GM21529 (cell line): ENCODE results near the gene KCTD7.
"Not testable (repeated sequence)": the region's sequence is repeated elsewhere in the genome, so short reads cannot be mapped to it uniquely, and the experiment has no call there.

Experiments
- ATAC-seq: cut with Tn5 transposase; IDR thresholded peaks from one replicate; pipeline ENCODE4 v1.9.1; 2021; ENCODE audit not compliant: unreplicated experiment

The KCTD7 gene

DNA sequence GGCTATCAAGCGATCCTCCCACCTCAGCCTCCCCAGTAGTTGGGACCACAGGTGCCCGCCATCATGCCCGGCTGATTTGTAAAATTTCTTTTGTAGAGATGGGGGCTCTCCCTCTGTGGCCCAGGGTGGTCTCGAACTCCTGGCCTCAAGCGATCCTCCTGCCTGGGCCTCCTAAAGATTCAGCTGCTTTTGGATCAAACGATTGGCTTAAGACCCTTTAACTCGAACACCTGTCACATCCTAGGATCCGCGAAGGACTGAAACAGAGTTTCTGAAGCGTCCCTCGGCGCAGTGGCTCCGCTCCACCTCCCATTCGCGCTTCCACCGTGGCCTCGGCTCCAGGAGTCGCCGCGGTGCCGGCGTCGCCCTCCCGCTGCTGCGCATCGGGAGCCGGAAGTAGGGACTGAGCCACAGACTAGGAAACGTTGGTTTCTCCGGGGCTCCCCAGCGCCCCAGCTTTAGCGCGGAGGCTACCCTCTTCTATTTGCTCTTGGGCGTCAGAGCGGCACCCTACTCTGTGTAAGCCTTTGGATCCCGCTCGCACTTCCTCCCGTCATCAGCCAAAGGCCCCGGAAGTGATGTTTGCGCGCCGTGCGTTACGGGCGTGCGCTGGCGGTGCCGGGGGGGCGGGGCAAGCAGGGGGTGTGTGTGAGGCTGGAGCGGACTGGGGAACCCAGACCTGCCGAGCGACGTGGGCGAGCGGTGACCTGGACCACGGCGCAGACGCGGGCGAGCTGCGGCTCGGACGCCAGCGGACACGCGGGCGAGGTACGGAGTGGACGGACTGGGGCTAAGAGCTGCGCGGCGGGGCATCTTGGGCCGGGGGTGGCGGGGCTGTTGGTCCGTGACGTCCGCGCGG lies 53.0 kb downstream of the KCTD7 start:
- ATAC-seq: peak; percentile 90

DNA sequence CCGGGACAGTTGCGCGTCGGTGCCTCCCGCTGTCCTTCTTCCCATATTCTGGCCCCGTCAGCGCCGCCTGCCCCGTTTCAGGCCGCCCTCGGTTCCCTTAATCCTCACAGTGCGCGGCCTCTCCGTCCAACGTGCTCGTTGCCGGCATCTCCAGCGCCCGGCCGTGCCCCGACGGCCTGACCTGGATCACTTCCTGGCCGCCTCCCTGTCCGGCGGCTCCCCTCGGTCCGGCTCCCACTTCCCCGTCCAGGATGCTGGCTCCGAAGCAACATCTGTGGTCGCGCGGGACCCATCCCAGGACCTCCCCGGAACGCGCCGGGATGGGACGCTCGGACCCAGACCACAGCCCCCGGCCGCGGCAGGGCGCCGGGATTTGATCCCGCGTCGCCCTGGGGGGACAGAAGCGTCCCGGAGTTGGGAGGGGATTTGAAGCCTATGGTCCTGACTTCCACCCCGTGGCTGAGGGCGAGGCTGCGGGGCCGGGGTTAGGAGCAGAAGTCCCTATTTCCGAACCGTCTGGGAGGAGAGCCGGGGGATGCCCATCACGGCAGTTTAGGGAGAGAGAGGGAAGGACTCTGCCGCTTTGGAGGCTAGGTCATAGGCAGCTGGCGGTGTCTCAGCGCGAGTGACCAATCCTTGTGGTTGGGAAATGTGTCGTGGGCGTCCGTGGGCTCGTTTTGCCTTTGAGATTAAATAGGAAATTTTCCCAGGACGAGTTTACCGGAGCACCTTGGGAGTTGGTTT lies 53.8 kb downstream of the KCTD7 start:
- ATAC-seq: peak; percentile 28

GRCh38 chr7:66683094-66683769 lies 54.6 kb downstream of the KCTD7 start:
- not testable (repeated sequence) for ATAC-seq

- no peak for ATAC-seq
These were observed 55.1 kb downstream of the KCTD7 start for GRCh38 chr7:66683770-66684123.

DNA sequence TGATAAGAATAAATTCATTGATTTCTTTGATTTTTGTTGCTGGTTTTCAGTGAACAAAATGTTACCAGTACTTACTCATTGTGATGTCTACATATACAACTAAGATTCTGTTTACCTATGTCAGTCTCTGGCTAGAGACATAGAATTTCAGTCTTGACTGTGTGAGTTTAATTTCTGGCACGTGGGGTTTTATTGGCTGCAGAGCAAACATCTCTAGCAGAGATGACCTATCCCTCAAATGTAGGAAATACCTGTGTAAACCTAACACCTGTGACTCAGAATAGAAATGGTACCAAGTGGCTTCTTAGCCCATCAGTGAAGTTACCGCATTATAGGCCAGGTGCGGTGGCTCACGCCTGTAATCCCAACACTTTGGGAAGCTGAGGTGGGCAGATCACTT lies 57.0 kb downstream of the KCTD7 start:
- ATAC-seq: not testable (repeated sequence)

- ATAC-seq: no peak
These were observed 58.5 kb downstream of the KCTD7 start for GRCh38 chr7:66687186-66687585.

DNA sequence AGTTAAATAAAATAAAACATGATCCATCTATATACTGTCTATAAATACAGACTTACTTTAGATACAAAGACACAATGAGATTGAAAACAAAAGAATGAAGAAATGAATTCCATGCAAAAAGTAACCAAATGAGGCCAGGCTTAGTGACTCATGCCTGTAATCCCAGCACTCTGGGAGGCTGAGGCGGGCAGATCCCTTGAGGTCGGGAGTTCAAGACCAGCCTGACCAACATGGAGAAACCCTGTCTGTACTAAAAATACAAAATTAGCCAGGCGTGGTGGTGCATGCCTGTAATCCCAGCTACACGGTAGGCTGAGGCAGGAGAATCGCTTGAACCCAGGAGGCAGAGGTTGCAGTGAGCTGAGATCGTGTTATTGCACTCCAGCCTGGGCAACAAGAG lies 59.0 kb downstream of the KCTD7 start:
- ATAC-seq: not testable (repeated sequence)

DNA sequence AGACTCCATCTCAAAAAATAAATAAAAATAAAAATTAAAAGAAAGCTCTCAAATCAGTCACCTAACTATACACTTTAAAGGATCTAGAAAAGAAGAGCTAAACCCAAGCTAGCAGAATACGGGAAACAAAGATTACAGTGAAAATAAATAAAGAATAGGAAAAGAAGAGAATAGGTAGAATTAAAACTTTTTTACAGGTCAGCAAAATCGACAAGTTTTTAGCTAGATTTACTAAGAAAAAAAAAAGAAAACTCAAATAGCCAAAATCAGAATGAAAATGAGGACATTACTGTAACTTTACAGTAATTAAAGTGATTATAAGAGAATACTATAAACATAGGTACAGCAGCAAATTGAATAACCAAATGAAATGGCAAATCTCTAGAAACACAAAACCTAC lies 60.4 kb downstream of the KCTD7 start:
- no peak for ATAC-seq

DNA sequence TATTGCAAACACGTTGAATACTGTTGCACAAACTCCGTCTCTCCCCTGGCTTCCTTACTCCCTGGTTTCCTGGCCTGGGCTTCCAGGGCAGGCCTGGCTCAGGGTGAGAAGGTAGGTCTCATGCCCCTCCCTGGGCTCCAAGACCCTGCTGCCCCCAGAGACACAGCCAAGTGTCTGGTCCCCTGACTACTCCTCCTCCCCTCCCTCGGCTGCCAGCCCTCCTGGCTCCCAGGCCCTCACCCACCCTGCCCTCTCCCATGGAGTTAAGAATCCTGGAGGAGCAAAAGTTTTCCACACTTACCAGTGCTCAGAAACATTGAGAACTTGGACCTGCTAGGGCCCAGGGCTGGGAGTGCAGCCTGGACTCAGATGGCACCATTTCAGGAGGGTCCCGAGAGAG lies 64.7 kb downstream of the KCTD7 start:
- no peak for ATAC-seq
